Amniotic epithelial cell (primary cell): ENCODE results near the gene NDUFB2.
A peak's percentile ranks its signal among the peaks of the same experiment; 100 is the strongest.
"Not testable (repeated sequence)": the region's sequence is repeated elsewhere in the genome, so short reads cannot be mapped to it uniquely, and the experiment has no call there.

Experiments used
- DNase-seq: peaks from one replicate; pipeline ENCODE4 v3.0.0-alpha.2; 2010; ENCODE audit warnings: low read depth

NDUFB2 gene

DNA sequence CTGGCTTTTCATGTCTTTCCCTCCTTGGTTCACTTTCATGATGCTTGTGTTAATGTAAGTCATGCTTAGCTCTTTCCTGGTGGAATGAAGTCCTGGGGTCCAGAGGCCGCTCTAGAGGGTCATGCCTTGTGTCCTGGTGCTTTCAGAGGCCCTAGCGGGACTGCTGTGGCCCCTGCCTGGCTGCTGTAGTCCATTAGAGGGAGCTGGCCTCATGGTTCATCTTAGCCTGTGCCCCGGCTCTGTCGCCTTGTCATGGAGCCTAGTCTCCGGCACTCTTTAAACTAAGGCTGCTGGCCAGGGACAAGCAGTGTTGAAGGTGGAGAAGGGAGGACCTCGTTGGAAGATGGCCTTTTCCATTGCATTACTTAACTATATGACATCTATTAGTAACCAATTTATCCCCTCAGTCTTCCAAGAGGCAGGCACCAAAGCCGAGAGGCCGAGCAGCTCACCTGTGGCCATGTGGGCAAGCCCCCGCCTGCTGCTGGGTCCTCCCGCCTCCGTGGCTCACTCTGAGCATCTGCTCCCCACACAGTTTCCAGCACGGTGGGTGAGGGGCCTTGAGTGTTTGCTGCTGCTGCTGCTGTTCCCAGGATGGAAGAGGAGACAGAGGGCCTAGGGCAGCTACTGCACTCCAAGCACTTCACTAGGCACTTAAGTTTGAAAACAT, 5.0 kb upstream of the NDUFB2 start:
- no peak for DNase-seq

DNA sequence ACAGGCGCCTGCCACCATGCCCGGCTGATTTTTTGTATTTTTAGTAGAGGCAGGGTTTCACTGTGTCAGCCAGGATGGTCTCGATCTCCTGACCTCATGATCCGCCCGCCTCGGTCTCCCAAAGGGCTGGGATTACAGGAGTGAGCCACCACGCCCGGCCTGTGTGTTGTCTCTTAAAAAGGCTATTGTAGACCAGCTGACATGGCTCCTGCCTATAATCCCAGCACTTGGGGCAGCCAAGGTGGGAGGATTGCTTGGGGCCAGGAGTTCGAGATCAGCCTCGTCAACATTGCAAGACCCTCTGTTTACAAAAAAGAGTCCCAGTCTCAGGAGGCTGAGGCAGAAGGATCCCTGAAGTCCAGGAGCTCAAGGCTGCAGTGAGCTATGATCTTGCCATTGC, 2.7 kb upstream of the NDUFB2 start:
- DNase-seq = not testable (repeated sequence)

DNA sequence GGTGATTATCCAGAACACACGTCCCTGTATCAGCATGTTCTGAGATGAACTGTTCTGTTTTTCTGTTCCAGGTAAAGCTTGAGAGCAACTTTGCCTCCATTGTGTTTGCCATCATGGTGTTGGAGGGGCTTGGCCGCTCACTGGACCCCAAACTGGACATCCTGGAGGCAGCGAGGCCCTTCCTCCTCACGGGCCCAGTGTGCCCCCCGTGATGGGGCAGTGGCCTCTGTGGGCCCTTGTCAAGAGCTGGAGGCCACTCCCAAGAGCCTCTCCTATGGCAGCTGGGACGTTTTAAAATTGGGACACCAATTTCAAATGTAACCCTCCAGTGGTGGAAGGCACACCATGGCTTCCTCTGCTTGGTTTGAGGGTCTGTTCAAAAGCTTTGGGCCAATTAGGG, 1.9 kb upstream of the NDUFB2 start:
- no peak for DNase-seq

DNA sequence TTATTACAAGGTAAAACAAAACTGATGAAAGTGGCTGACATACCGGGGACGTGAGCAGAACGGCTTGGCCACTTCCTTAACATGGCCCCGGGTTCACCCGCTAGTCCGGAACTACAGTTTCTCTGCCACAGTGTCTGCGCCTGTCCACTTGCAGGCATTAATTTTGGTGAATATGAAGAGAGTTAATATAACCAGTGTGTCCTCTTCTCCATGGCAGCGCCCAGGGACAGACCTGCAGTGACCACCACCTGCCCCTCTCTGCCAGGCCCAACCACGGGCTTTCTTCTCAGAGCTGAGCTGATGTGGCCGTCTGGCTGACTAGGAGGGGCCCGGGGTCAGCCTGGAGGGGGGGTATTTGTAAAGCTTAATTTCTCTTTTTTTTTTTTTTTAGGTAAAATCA, 1.1 kb upstream of the NDUFB2 start:
- no peak for DNase-seq

DNA sequence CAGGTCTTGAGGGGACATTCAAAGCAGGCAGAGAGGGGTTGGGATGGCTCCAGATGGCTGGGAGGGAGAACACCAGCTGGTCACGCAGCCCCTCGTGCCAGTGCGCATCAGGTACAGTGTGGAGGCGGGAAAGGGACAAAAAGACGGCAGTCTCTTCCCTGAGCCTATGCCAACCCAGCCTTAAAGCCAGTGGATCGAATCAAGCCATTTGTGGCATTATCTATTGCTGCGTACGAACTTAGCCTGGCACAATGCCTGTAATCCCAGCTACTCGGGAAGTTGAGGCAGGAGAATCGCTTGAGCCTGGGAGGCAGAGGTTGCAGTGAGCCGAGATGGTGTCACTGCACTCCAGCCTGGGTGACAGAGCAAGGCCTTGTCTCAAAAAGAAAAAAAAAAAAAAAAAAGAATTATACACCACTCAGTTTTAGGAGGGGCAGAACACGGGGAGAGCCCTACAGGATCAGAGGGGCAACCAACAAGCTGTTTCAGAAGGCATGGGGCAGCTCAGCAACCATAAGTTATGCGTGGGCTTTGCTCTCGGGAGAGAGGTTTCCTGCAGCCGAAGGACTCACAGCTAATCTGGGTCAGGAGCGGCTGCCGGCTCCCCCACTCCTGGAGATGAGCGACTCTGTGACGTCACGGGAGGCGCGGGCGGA, 356 bp upstream of the NDUFB2 start:
- peak; percentile 90 for DNase-seq

DNA sequence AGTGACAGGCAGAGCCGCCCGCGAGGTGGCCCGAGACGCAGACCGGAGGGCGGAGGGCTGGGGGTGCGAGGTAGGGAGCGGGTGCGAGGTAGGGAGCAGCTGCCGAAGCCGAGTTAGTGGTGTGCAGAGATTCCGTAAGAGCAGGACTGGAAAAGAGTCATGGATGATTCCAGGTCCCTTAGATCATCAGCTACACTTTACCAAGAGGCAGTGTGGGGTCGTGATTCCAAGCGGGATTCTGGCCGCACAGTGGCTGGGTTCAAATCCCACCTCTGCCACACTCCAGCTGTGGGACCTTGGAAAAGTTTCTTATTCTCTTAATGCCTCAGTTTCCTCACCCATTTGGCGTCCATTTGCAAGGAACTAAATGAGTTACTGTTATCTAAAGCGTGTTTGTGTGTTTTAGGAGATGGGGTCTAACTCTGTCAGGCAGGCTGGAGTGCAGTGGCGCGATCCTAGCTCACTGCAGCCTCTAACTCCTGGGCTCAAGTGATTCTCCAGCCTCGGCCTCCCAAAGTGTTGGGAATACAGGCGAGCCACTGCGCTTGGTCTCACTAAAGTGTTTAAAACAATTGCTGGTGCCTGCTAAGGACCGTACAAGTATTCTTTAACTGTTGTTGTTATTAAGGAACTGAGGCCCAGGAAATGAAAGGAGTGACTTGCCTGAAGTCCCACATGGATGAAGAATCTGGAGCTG, 1.1 kb downstream of the NDUFB2 start:
- peak; percentile 53 for DNase-seq

DNA sequence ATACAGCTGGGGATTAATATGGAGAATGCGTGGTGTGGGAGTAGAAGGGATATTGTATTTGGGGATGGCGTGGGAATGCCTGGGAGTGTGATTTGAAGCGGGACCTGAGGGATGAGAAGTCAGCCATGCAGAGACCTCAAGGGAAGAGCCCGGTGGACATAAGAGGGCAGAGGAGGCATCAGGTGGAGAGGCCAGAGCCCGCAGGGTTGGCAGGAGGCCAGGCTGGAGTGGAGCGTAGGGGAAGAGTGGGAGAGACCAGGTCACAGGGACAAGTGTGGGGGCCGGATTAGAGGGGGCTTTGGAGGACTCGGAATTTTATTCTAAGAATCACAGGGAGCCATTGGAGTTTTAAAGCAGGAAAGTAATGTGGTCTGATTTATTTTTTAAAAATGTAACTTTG, 2.0 kb downstream of the NDUFB2 start:
- no peak for DNase-seq

DNA sequence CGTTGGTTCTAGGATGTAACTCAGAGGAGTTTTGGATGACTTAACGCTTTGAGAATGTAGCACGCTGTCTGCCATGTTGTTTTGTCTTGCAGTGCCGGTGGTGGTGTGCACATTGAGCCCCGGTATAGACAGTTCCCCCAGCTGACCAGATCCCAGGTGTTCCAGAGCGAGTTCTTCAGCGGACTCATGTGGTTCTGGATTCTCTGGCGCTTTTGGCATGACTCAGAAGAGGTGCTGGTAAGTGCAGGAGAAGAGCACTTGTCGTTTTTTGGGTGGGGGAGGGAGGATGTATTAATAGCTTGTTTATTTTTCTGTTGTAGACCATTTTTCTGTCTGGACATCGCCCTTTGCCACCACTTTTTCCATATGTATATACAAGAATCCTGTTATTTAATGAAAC, 6.3 kb downstream of the NDUFB2 start:
- no peak for DNase-seq

DNA sequence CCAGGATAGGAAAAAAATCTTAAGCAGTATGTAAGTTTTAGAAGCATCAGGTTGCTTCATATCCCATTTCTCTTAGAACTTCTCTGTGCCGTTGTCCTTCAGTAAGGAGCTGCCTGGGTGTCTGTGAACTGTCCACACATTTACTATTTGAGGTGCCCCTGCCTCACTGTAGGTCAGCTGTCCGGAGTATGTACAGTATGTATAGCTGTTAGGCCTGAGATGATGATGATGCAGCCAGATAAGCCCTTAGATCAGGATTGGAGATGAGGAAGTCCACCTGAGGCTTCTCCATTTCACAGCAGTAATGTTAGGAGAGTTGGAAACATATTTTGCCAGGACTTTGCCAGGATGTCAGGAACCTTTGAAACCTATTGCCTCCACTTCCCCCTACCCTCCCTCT, 7.7 kb downstream of the NDUFB2 start:
- no peak for DNase-seq

DNA sequence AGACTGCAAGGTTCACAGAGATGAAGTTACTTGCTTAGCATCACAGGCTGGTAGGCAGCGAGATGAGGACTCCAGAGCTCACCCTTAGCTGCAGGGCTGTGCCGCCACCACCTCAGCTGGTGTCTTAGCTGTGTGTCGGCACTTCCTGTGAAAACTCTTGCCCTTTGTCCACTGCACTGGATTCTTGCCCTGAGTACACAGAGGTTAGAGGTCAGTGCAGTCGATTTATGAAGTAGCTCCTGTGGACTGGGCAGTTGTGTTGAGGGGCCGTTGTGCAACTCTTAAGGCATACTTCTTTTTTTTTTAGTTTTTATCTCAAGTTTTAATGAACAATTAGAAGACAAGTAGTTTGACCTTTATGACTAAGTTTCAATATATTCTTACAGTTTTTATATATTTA, 10.6 kb downstream of the NDUFB2 start:
- DNase-seq = peak; percentile 7

DNA sequence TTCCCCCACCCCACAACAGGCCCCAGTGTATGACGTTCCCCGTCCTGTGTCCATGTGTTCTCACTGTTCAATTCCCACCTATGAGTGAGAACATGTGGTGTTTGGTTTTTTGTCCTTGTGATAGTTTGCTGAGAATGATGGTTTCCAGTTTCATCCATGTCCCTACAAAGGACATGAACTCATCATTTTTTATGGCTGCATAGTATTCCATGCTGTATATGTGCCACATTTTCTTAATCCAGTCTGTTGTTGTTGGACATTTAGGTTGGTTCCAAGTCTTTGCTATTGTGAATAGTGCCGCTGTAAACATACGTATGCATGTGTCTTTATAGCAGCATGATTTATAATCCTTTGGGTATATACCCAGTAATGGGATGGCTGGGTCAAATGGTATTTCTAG, 12.3 kb downstream of the NDUFB2 start:
- not testable (repeated sequence) for DNase-seq

DNA sequence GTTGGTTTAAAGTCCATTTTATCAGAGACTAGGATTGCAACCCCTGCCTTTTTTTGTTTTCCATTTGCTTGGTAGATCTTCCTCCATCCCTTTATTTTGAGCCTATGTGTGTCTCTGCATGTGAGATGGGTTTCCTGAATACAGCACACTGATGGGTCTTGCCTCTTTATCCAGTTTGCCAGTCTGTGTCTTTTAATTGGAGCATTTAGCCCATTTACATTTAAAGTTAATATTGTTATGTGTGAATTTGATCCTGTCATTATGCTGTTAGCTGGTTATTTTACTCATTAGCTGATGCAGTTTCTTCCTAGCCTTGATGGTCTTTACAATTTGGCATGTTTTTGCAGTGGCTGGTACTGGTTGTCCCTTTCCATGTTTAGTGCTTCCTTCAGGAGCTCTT, 15.9 kb downstream of the NDUFB2 start:
- DNase-seq = not testable (repeated sequence)

DNA sequence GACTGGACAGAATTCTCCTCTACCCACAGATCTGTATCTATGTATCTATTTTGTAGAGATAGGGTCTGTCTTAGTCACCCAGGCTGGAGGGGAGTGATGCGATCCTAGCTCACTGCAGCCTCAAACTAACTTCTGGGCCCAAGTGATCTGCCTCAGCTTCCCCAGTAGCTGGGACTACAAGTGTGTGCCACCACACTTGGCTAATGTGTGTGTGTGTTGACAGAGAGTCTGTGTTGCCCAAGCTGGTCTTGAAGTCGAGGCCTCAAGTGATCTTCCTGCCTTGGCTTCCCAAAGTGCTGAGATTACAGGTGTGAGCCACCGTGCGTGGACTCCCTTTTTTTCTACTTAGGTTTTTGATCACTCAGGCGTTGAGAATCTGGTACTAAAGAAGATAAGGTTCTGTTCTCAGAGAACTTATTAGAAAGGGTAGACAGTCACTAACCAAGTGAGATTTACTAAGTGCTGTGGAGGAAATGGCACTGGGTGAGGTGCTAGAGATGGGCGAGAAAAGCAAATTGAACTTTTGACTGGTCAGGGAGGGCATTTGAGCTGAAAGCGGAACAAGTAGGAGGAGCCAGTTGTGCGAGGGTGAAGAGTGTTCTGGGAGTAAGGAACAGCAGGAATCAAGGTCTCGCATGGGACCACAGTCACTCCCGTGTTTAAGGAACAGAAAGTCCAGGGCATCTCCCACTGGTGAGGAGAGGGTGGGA, 18.0 kb downstream of the NDUFB2 start:
- no peak for DNase-seq

DNA sequence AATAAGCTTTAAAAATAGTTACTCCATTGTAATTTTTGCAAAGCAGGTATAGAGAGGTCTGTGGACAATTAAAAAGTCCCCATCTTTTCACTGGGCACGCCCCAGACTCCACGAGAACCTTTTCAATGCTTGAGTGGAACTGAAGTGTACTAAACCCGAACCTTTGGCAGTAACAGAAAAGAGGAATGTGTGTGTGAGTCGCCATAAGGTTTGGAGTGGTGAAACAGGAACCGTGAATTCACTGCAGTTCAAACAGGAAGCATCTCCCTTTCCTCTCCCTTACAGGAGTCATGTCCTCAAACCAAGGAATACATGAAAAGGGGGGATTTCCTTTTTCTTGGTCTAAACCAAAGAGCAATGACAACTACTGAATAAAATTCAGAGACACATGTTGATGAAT, 23.2 kb downstream of the NDUFB2 start:
- peak; percentile 9 for DNase-seq

DNA sequence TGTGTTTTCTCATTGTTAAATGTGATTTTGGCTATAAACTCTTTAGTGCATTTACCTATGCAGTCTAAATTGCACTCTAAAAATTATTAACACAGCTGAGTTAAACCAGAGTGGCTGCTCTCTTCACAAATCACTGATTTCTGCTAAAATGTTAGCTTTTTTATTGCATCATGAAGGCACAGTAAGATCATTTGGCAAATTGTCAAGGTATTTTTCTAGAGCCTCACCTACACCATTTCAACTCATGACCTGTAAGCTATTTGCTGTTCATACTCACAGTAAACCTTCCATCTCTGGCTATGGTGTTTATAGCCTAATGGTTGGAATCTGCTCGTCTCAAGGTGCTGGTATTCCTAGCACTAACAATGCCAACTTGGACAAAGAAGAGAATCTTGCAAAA, 25.7 kb downstream of the NDUFB2 start:
- no peak for DNase-seq

DNA sequence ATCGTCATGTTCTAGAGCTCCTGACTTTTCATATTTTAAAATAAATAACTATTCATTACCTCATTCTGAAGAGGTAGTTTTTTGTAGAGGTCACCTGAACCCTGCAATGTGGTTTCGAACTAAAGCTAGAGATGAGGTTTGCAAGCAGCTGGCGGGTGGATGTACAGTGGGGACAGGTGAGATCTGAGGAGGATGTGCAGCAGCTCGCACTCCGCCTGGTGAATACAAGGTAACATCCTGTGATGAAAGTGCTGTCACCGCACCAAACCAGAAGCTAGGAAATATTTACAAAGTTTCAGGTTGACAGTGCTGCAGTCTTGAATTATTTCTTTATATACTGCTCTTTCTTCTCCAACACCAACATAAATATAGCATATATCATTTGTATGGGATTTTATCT, 26.5 kb downstream of the NDUFB2 start:
- DNase-seq = no peak

DNA sequence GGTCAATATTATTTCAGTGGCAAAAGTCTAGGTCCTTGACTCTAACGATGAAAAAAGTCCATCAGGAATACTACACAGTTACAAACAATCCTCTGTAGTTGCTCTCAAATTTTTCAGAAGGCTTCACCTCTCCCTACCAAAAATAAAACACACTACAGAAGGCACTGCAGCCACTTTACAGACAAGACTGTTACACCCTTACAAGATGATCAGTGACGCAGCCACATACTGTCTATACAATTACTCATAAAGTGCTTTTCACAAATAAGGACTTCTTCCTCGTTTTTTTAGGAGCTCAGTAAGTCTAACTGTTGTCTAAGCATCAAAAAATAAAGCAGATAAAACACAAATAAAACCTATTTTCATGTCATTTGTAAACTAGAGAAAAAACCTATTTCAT, 27.1 kb downstream of the NDUFB2 start:
- no peak for DNase-seq

DNA sequence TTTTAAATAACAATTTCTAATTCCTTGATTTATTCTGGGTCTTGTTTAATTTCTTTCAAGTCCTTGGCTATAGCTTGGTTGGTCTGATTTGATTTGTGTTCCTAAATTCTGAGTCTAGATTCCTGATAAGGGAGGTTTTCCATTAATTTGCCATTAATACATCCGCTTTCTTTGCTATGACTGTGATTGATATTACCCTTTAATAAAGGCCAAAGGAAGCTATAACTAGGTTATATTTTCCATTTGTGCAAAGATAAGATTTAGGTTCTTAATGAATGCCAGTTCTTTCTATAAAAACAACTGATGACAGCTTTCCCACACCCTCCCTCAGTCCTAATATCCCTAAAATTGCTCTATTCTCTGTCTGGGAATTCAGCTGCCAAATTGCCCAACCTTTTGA, 28.2 kb downstream of the NDUFB2 start:
- DNase-seq = no peak

DNA sequence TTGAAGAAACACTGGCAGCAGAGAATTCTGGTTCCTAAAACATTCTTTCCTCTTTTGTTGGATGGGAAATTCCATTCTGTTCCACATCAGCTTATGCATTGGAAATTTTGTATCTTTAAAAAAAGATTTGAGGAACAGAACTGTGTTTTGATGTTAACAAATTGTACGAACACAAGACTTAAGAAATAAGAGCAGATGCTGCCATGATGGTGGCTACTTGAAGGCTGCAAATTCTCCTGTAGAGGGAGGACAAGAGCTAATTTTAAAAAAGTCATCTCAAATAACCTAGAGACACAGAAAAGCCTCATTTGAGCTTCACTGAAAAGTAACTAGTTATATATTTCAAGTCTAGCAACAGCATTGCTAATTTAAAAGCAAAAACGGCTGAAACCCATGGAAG, 29.8 kb downstream of the NDUFB2 start:
- DNase-seq = peak; percentile 28

DNA sequence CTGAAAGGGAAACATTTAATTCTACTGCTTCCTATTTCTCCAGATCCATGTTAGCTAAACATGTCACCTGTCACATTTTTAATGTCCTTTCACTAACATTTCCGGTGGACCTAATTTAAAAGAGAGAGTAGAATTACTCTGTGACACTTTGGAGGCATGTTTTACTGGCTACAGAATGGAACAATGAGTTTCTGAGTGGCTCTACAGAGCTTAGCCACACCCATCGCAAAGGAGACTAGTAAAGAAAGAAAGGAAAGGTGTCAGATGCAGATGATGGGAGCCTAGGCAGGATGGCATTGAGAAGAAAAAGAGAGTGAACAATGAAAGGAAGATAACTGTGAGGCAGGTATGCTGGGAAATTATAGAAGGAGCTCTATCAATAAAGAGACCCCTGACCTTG, 35.9 kb downstream of the NDUFB2 start:
- DNase-seq = no peak

DNA sequence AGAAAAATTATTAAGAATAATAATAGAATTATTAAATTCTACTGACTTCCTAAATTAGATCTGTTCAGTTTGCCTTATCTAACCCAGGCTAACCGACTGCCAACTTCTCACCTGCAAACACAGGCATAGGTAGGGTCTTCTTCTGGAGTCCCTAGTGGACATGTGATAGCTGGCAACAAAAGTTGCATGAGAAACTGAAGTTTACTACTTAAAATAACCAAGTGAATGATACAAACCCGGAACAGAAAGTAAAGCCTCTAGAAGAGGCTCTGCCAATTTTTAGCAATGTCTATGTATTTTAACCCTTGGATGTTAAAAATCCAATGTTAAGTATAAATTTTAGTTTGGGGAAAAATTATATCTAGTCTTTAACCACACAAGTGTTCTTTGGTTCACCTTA, 37.6 kb downstream of the NDUFB2 start:
- DNase-seq = no peak

DNA sequence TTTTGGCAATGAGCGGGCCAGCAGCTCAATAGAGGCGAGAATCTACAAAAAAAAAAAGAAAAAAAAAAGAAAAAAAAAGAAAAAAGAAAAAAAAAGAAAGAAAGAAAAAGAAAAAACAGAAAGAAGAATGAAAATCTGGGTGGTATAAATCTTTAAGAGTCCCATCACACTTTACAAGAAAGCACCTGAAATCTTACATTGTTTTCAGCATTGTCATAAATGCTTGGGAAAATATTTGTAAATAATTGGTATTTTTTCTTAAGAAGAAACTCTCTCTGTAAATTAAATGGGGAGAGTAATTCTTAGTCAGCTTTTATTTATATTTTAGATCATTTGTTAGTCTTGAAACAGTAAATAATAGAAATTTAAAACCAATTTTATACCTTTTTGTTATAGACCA, 38.2 kb downstream of the NDUFB2 start:
- no peak for DNase-seq

DNA sequence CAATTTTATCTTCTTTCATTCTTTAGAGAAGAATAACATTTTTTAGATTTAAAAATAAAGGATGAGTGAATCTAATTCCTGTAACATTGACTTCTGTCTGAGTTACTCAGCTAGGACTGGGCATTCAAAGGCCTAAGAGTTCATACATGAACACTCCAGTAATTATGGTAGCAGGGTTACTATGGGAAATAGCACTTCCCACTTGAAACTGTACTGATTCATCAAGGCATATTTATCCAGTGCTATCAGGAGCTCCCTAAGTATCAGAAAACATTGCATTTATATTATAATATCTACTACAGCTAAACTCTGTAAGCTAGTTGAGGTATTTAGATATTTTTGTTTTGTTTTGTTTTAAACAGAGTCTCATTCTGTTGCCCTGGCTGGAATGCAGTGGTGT, 41.8 kb downstream of the NDUFB2 start:
- peak; percentile 6 for DNase-seq
